Measurements from ENCODE around the gene TLE1.
"Not testable (repeated sequence)": the region's sequence is repeated elsewhere in the genome, so short reads cannot be mapped to it uniquely, and the experiment has no call there.

DNA sequence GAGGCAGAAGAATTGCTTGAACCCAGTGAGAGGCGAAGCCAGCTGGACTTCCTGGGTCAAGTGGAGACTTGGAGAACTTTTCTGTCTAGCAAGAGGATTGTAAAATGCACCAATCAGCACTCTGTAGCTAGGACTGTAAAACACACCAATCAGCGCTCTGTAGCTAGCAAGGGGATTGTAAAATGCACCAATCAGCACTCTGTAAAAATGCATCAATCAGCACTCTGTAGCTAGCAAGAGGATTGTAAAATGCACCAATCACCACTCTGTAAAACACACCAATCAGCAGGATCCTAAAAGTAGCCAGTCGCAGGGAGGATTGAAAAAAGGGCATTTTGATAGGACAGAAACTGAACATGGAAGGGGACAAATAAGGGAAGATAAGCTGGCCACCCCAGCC lies 41.2 kb upstream of the TLE1 start:
- TF ChIP-seq POLR2A, CTCF (IDR thresholded peaks at IDR 0.05): not testable (repeated sequence)

Data from adrenal gland (tissue), 5 donors.